Measurements from ENCODE around the gene CSTPP1. TPM values are rescaled to one million over a fixed set of nuclear protein-coding genes. Genes with fewer than 3 reads are reported as not detected.

CSTPP1 gene
- total RNA-seq, 6 experiments from 2014 or later: 19.4 to 29.2 (median 27.1) TPM

Small RNA genes within 50 kb of the gene (microRNA-seq; reads per million reads assigned to microRNA genes)
- not detected for gene MIR6745

Other genes with a start within 250 kb of the CSTPP1 start
- gene ARHGAP1, start 236.1 kb upstream of the CSTPP1 start, total RNA-seq (2021; fragmentation: NEBNext Ultra II Directional; extraction: Animal tissue kit (Norgen Biotek cat#: 25700)): 100 to 1,000 TPM; 107 to 134 (median 110) TPM
- gene ZNF408, start 235.7 kb upstream of the CSTPP1 start, total RNA-seq (2021; fragmentation: NEBNext Ultra II Directional; extraction: Animal tissue kit (Norgen Biotek cat#: 25700)): 10 to 100 TPM in 1 of 6 experiments, 1 to 10 TPM in 5; 7.6 to 12.3 (median 9.0) TPM
- gene F2, start 217.5 kb upstream of the CSTPP1 start, total RNA-seq (2021; fragmentation: NEBNext Ultra II Directional; extraction: Animal tissue kit (Norgen Biotek cat#: 25700)): not detected
- gene CKAP5, start 90.5 kb upstream of the CSTPP1 start, total RNA-seq (2021; fragmentation: NEBNext Ultra II Directional; extraction: Animal tissue kit (Norgen Biotek cat#: 25700)): 100 to 1,000 TPM in 5 of 6 experiments, 10 to 100 TPM in 1; 87.8 to 125 (median 116) TPM
- 1 to 10 TPM; 1.4 to 2.1 (median 1.8) TPM for gene LRP4, start 18.2 kb upstream of the CSTPP1 start, total RNA-seq (2021; fragmentation: NEBNext Ultra II Directional; extraction: Animal tissue kit (Norgen Biotek cat#: 25700))
- 10 to 100 TPM; 58.2 to 64.0 (median 61.1) TPM for gene ARFGAP2, start 240.1 kb downstream of the CSTPP1 start, total RNA-seq (2021; fragmentation: NEBNext Ultra II Directional; extraction: Animal tissue kit (Norgen Biotek cat#: 25700))
- 10 to 100 TPM; 10.3 to 30.9 (median 22.1) TPM for gene PACSIN3, start 249.7 kb downstream of the CSTPP1 start, total RNA-seq (2021; fragmentation: NEBNext Ultra II Directional; extraction: Animal tissue kit (Norgen Biotek cat#: 25700))